Cardiac fibroblast (primary cell): ENCODE data around the gene USP46.

Experiments used
- DNase-seq, 2 donors: peaks; one replicate each; pipeline versions ENCODE4 v3.0.0 to v3.0.0-alpha.2; 2010; ENCODE audit warnings: low read depth in 2 of 2
- H3K4me3 ChIP-seq, 2 donors: replicated peaks in 1 of 2; 1 replicate in 1 of 2; 2 replicates in 1 of 2; pipeline ENCODE4 v1.5.1; 2011; ENCODE audit warnings: low read depth in 2 of 2, low read length in 2 of 2, mild to moderate bottlenecking in 2 of 2, moderate library complexity in 1 of 2
- CTCF ChIP-seq: IDR thresholded peaks from one replicate; pipeline ENCODE4 v1.5.1; 2011; ENCODE audit warnings: low read depth, mild to moderate bottlenecking, low read length, inconsistent platforms

USP46 gene

GRCh38 chr4:52659722-52660261, 691 bp upstream of the USP46 start:
- H3K4me3 ChIP-seq, result peak overlapping the region; percentile 64 to 75
- no peak for TF ChIP-seq CTCF
- DNase-seq, result peak; percentile 28 to 37

- no peak for TF ChIP-seq CTCF
- no peak for DNase-seq
- peak overlapping the region; percentile 73 to 75 for H3K4me3 ChIP-seq
Observed at GRCh38 chr4:52658641-52659000, 480 bp downstream of the USP46 start.

GRCh38 chr4:52657618-52658501, 1.2 kb downstream of the USP46 start:
- H3K4me3 ChIP-seq, result peak overlapping the region; percentile 73 to 75
- peak; percentile 30 to 60 for DNase-seq
- TF ChIP-seq CTCF, result no peak

- no peak for TF ChIP-seq CTCF
- H3K4me3 ChIP-seq, result no peak overlapping the region
- no peak for DNase-seq
Observed at GRCh38 chr4:52657292-52657617, 1.8 kb downstream of the USP46 start.

- TF ChIP-seq CTCF, result no peak
- no peak overlapping the region for H3K4me3 ChIP-seq
- DNase-seq, result peak in 1 of 2 donors; percentile 54
Observed at GRCh38 chr4:52655506-52655905, 3.6 kb downstream of the USP46 start.

GRCh38 chr4:52651996-52652672, 7.0 kb downstream of the USP46 start:
- no peak for TF ChIP-seq CTCF
- no peak overlapping the region for H3K4me3 ChIP-seq
- no peak for DNase-seq
